LoVo (cell line): ENCODE measurements around the gene ABHD17B.

Experiments
- DNase-seq: peaks from one replicate; pipeline ENCODE4 v3.0.0-alpha.2; 2016; ENCODE audit warnings: low spot score

The ABHD17B gene

DNA sequence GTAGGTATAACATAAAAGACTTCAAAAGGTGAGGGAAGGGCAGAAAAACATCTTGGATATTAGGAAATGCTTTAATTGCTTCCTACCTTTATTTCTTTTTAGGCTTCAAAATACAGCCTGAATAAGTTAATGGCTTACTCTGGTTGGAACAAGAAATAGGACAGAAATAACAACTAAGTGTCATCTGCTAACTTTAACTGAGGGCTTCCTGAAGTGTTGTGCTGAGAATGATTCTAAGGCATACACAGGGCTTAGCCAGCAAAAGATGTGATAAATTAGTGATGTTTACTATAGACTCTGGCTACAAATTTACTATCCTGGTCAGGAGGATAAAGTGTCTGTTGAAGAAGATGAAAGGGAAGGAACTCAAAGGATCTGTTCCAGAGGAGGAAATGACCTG is 34.2 kb downstream of the ABHD17B start:
- no peak for DNase-seq

- no peak for DNase-seq
These were observed 34.9 kb downstream of the ABHD17B start for GRCh38 chr9:71876106-71876505.

DNA sequence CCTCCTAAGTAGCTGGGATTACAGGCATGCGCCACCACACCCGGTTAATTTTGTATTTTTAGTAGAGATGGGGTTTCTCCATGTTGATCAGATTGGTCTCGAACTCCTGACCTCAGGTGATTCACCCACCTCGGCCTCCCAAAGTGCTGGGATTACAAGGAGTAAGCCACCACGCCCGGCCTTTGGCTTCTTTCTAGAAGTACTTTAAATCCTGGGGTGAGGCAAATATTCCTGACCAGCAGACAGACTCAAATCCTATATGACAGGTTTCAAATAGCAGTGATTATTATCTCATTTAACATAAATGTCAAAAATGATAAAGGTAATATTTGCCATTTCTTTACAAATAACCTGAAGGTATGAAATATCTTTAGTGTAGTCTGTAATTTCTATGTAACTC is 35.6 kb downstream of the ABHD17B start:
- DNase-seq, result no peak

DNA sequence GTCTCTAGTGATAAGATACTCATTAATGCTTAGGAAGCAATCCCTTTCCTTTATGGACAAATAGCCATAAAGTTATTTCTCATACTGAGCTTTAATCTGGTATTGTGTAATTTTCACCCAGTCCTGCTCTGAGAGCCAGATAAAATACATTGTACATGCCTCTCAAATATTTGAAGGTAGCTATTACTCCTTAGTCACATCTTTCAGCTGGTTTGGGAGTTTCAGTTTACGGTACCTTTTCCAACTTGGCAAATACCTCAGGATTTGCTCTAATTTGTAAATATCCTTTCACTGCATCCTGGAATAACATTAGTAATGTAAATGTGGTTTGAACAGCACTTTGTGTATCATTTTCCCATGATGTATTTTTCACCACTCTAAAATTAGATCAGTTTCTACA is 47.4 kb downstream of the ABHD17B start:
- DNase-seq, result no peak

GRCh38 chr9:71861618-71862017 is 49.4 kb downstream of the ABHD17B start:
- no peak for DNase-seq

DNA sequence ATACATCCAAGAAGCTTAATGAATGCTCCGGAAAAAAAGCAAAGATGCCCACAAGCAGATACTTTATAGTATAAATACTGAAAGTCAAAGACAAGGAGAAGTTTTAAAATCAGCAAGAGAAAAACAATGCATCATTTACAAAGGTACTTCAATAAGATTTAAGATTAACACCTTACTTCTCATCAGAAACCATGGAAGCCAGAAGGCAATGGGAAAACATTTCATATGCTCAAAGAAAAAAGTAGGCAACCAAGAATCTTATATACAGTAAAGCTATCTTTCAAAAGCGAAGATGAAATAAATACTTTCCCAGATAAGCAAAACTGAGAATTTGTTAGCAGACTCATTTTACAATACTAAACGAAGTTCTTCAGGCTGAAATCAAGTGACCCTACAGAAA is 51.1 kb downstream of the ABHD17B start:
- no peak for DNase-seq

- DNase-seq, result no peak
These were observed 52.2 kb downstream of the ABHD17B start for GRCh38 chr9:71858812-71859211.

DNA sequence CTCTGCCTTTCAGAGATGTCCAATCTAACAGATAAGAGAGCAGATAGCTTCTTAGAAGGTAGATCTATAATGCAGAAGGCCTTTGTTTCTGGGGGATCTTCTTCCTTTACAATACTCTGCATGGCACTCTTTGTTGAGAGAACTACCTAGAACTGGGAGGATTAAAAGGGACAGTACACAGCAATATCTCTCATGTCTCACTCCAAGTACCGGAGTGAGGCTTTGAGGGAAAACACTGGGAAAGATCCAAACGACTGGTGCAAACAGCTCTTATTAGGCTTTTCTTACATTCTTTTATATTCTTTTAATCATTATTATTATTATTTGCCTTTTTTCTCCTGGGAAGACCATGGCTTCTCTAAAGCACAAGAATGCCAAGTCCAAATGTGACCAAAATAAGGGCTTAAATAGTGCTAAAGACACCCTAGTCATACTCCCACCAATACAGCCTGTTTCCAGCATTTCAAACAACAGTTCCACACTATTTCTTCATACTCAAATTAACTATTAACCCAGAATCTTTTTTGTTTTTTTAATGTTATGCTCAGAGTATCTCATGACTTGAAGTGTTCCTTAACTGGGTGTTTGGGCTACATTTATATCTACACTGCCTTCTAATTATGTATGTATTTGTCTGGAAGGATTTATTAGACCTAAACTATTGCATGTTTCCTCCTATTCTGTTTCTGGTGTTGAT is 52.7 kb downstream of the ABHD17B start:
- DNase-seq, result no peak

GRCh38 chr9:71857159-71857558 is 53.8 kb downstream of the ABHD17B start:
- no peak for DNase-seq

- no peak for DNase-seq
These were observed 56.2 kb downstream of the ABHD17B start for GRCh38 chr9:71854811-71855210.

GRCh38 chr9:71853084-71853483 is 57.9 kb downstream of the ABHD17B start:
- no peak for DNase-seq

- no peak for DNase-seq
These were observed 60.0 kb downstream of the ABHD17B start for GRCh38 chr9:71850996-71851395.

- DNase-seq, result no peak
These were observed 63.1 kb downstream of the ABHD17B start for GRCh38 chr9:71847892-71848291.

GRCh38 chr9:71844808-71845207 is 66.2 kb downstream of the ABHD17B start:
- no peak for DNase-seq

- DNase-seq, result no peak
These were observed 71.3 kb downstream of the ABHD17B start for GRCh38 chr9:71839668-71840067.

- DNase-seq, result no peak
These were observed 75.4 kb downstream of the ABHD17B start for GRCh38 chr9:71835596-71835995.

DNA sequence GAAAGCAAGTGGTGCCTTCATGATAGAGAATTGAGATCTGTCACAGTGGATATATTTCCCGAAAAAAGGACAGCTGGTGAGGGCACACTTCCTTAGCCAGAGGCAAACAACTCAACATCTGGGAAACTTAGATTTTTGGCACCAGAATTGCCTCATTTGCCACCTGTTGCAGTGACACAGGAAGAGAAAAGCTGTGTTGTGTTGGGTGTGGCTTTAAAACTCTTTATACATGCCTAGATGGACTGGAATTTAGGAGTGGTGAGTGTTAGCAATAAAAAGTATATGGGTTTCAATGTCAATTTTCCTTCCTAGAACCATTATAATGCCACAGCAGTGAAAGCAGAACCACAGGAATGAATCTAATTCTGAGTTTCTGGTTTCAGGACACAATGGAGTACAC is 80.1 kb downstream of the ABHD17B start:
- DNase-seq, result peak; percentile 40

- no peak for DNase-seq
These were observed 80.8 kb downstream of the ABHD17B start for GRCh38 chr9:71830153-71830552.

DNA sequence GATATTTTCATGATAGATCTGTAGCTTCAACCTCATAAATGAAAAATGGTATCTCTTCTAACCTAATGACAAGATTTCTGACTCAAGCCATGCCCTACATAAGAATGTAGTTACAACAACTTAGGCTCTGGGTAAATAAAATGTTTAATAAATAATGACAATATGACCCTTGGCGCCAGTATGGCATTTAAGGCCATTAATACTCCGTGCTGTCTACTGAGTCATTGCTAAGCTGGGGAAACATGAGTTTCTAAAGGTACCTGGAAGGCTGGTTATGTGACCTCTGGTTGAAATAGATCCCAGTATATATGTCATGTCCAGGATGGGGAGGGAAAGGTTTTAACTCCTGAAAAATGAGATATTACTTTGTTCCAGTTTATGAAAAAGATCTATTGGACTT is 84.7 kb downstream of the ABHD17B start:
- no peak for DNase-seq

- DNase-seq, result no peak
These were observed 86.7 kb downstream of the ABHD17B start for GRCh38 chr9:71824257-71824656.

DNA sequence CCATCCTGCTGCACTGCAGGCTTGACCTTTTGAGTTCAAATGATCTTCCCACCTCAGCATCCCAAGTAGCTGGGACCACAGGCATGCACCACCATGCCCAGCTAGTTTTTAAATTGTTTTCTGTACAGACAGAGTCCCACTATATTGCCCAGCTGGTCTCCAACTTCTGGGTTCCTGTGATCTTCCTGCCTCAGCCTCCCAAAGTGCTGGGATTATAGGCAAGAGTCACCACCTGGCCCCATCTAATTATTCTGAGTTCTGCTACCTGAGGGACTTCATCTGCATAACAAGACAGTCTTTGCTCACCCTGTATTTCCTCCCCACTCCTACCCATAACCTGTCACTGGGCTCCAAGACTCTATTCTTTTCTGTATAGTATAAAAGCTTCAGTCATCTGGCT is 88.1 kb downstream of the ABHD17B start:
- DNase-seq, result no peak

- no peak for DNase-seq
These were observed 88.5 kb downstream of the ABHD17B start for GRCh38 chr9:71822456-71822855.

DNA sequence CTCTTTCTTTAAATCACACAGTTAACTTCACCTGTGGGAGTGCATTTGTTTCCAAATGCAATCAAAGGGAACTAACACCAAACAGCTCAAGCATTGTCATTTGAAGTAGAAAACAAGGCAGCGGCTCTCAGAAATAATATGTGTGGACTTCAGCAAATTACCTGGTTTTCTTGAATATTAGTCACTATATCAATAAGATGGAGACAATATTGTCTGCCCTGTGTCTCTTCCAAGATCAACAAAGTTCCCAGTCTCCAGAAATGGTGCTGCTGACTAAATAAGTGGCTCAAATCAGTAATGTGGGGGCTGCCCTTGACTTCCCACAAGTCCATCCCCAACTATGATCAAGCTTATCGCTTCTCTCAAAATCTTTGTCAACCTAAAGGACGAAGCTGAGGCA is 89.6 kb downstream of the ABHD17B start:
- no peak for DNase-seq

- no peak for DNase-seq
These were observed 90.5 kb downstream of the ABHD17B start for GRCh38 chr9:71820403-71820921.
